GM18907 (cell line): ENCODE measurements around the gene DDTL.
"Not testable (repeated sequence)": the region's sequence is repeated elsewhere in the genome, so short reads cannot be mapped to it uniquely, and the experiment has no call there.

Experiments
- ATAC-seq: cut with Tn5 transposase; IDR thresholded peaks from one replicate; pipeline ENCODE4 v1.9.1; 2021; ENCODE audit warnings: mild to moderate bottlenecking, moderate library complexity; ENCODE audit not compliant: unreplicated experiment

The DDTL gene

GRCh38 chr22:23966568-23966967, at the start of gene DDTL:
TSS of gene DDTL (plus strand) at chr22:23966888. CDS start at chr22:23966915, 27 bp downstream.
- peak; percentile 91 for ATAC-seq

- not testable (repeated sequence) for ATAC-seq
Observed at GRCh38 chr22:23920267-23920611, 46.4 kb upstream of the DDTL start.

GRCh38 chr22:23921586-23922201, 45.0 kb upstream of the DDTL start:
- not testable (repeated sequence) for ATAC-seq

GRCh38 chr22:23922921-23923320, 43.8 kb upstream of the DDTL start:
- no peak for ATAC-seq

- no peak for ATAC-seq
Observed at GRCh38 chr22:23925020-23925606, 41.6 kb upstream of the DDTL start.

GRCh38 chr22:23926561-23926960, 40.1 kb upstream of the DDTL start:
- ATAC-seq, result no peak

GRCh38 chr22:23938328-23939016, 28.2 kb upstream of the DDTL start:
- ATAC-seq, result no peak

GRCh38 chr22:23939017-23939357, 27.7 kb upstream of the DDTL start:
- ATAC-seq, result no peak

GRCh38 chr22:23940166-23940565, 26.5 kb upstream of the DDTL start:
- not testable (repeated sequence) for ATAC-seq

- ATAC-seq, result not testable (repeated sequence)
Observed at GRCh38 chr22:23947391-23947790, 19.3 kb upstream of the DDTL start.

- ATAC-seq, result not testable (repeated sequence)
Observed at GRCh38 chr22:23949764-23950163, 16.9 kb upstream of the DDTL start.

GRCh38 chr22:23951383-23951782, 15.3 kb upstream of the DDTL start:
- not testable (repeated sequence) for ATAC-seq

GRCh38 chr22:23952794-23953405, 13.8 kb upstream of the DDTL start:
- not testable (repeated sequence) for ATAC-seq

- not testable (repeated sequence) for ATAC-seq
Observed at GRCh38 chr22:23953485-23953884, 13.2 kb upstream of the DDTL start.

- ATAC-seq, result not testable (repeated sequence)
Observed at GRCh38 chr22:23954193-23954990, 12.3 kb upstream of the DDTL start.

- ATAC-seq, result not testable (repeated sequence)
Observed at GRCh38 chr22:23954991-23955305, 11.7 kb upstream of the DDTL start.

GRCh38 chr22:23955886-23956285, 10.8 kb upstream of the DDTL start:
- ATAC-seq, result not testable (repeated sequence)

- ATAC-seq, result peak; percentile 40
Observed at GRCh38 chr22:23956301-23956900, 10.3 kb upstream of the DDTL start.

- not testable (repeated sequence) for ATAC-seq
Observed at GRCh38 chr22:23961084-23961771, 5.5 kb upstream of the DDTL start, which contains the start of gene GSTT2B. TSS of gene GSTT2B (minus strand) at chr22:23961195. CDS start at chr22:23961131, 64 bp downstream.

GRCh38 chr22:23966094-23966493, 594 bp upstream of the DDTL start:
- peak; percentile 32 for ATAC-seq
